GM12878 (cell line): ENCODE measurements around the gene P2RY10. TPM values are rescaled to one million over a fixed set of nuclear protein-coding genes. Genes with fewer than 3 reads are reported as not detected.
A peak's percentile ranks its signal among the peaks of the same experiment; 100 is the strongest.

Source experiments
- ATF2 ChIP-seq: IDR thresholded peaks from 2 replicates; pipeline ENCODE4 v1.6.1; 2012; ENCODE audit warnings: low read length, inconsistent platforms
- ATF7 ChIP-seq: fragments of 450-650 bp; IDR thresholded peaks from 2 replicates; pipeline ENCODE4 v1.6.1; 2016; ENCODE audit warnings: low read depth, mild to moderate bottlenecking
- CBFB ChIP-seq: IDR thresholded peaks from 2 replicates; pipeline ENCODE4 v1.6.1; 2016; ENCODE audit warnings: antibody characterized with exemption, low read depth
- CEBPB ChIP-seq, 2 experiments: fragments of 150-350 bp in 1 of 2; IDR thresholded peaks; 2 replicates each; pipeline ENCODE4 v1.6.1; 2012 to 2014; ENCODE audit warnings: low read depth in 2 of 2, low read length in 2 of 2, borderline replicate concordance in 1 of 2, inconsistent platforms in 1 of 2
- CREB1 ChIP-seq: IDR thresholded peaks from 2 replicates; pipeline ENCODE4 v1.6.1; 2012; ENCODE audit warnings: low read depth, mild to moderate bottlenecking, inconsistent platforms
- CREM ChIP-seq: IDR thresholded peaks from 2 replicates; pipeline ENCODE4 v1.6.1; 2014; ENCODE audit warnings: antibody characterized with exemption, low read depth
- EP300 ChIP-seq, 2 experiments: fragments of 150-350 bp in 1 of 2; IDR thresholded peaks; 2 replicates each; pipeline ENCODE4 v1.6.1; 2011 to 2012; ENCODE audit warnings: low read depth in 2 of 2, low read length in 2 of 2, borderline replicate concordance in 1 of 2, improper control_type of control experiment in 1 of 2, inconsistent platforms in 1 of 2; ENCODE audit not compliant: control insufficient read depth in 1 of 2
- FOXM1 ChIP-seq: IDR thresholded peaks from 2 replicates; pipeline ENCODE4 v1.6.1; 2012; ENCODE audit warnings: low read depth, mild to moderate bottlenecking, inconsistent platforms, low read length, moderate library complexity
- HCFC1 ChIP-seq: fragments of 150-350 bp; IDR thresholded peaks from 2 replicates; pipeline ENCODE4 v1.6.1; 2014; ENCODE audit warnings: low read length
- IKZF1 ChIP-seq: fragments of 450-650 bp; conservative IDR thresholded peaks from 2 replicates; pipeline ENCODE4 v1.6.1; 2017; ENCODE audit warnings: antibody characterized with exemption, mild to moderate bottlenecking
- JUNB ChIP-seq: IDR thresholded peaks from 2 replicates; pipeline ENCODE4 v1.6.1; 2016; ENCODE audit warnings: antibody characterized with exemption, mild to moderate bottlenecking
- MTA3 ChIP-seq: IDR thresholded peaks from 2 replicates; pipeline ENCODE4 v1.6.1; 2012; ENCODE audit warnings: low read length, inconsistent platforms, borderline replicate concordance
- NFIC ChIP-seq: IDR thresholded peaks from 2 replicates; pipeline ENCODE4 v1.6.1; 2012; ENCODE audit warnings: low read depth, mild to moderate bottlenecking, inconsistent platforms, low read length, moderate library complexity
- NRF1 ChIP-seq: conservative IDR thresholded peaks from 2 replicates; pipeline ENCODE4 v1.6.1; 2011; ENCODE audit warnings: mild to moderate bottlenecking, low read depth, low read length, improper control_type of control experiment
- PAX5 ChIP-seq: IDR thresholded peaks from 2 replicates; pipeline ENCODE4 v1.6.1; 2011; ENCODE audit warnings: low read depth, low read length, borderline replicate concordance
- PBX3 ChIP-seq: IDR thresholded peaks from 2 replicates; pipeline ENCODE4 v1.6.1; 2011; ENCODE audit warnings: mild to moderate bottlenecking, low read depth, low read length, moderate library complexity; ENCODE audit not compliant: insufficient replicate concordance
- RELA ChIP-seq: fragments of 450-650 bp; IDR thresholded peaks from 2 replicates; pipeline ENCODE4 v1.8.0; 2014; ENCODE audit warnings: borderline replicate concordance; ENCODE audit not compliant: partially characterized antibody
- RUNX3 ChIP-seq: IDR thresholded peaks from 2 replicates; pipeline ENCODE4 v1.6.1; 2012; ENCODE audit warnings: low read length, inconsistent platforms
- SMARCA5 ChIP-seq: fragments of 450-650 bp; IDR thresholded peaks from 2 replicates; pipeline ENCODE4 v1.6.1; 2017; ENCODE audit warnings: mild to moderate bottlenecking
- SMC3 ChIP-seq: IDR thresholded peaks from 2 replicates; pipeline ENCODE4 v1.6.1; 2011; ENCODE audit warnings: low read length, improper control_type of control experiment, borderline replicate concordance
- SP1 ChIP-seq: IDR thresholded peaks from one replicate; pipeline ENCODE4 v1.6.1; 2011; ENCODE audit warnings: low read depth, low read length
- STAT3 ChIP-seq: IDR thresholded peaks from 2 replicates; pipeline ENCODE4 v1.6.1; 2011; ENCODE audit warnings: low read depth, low read length, improper control_type of control experiment
- USF2 ChIP-seq: IDR thresholded peaks from 2 replicates; pipeline ENCODE4 v1.6.1; 2011; ENCODE audit warnings: low read depth, low read length, improper control_type of control experiment, borderline replicate concordance
- ZNF24 ChIP-seq: fragments of 450-650 bp; IDR thresholded peaks from 2 replicates; pipeline ENCODE4 v1.6.1; 2017; ENCODE audit warnings: antibody characterized with exemption, mild to moderate bottlenecking
- ZNF687 ChIP-seq: fragments of 450-650 bp; IDR thresholded peaks from 2 replicates; pipeline ENCODE4 v1.6.1; 2017; ENCODE audit warnings: mild to moderate bottlenecking, moderate library complexity
- polyA plus RNA-seq, 11 experiments: library from polyadenylated mRNA; depleted of rRNA in 4 of 11; unstranded in 6 of 11; stranded (reverse) in 5 of 11; fragments of >200 nt; fragmentation: Nextera tagmentation in 4 of 11; fragmentation: Illumina TruSeq in 1 of 11; extraction: Ambion mirVana in 4 of 11; extraction: Trizol in 1 of 11; gene quantifications; 1 replicate in 1 of 11; 2 replicates in 10 of 11; pipeline versions ENCODE4 v1.2.1 to v1.2.3, GENCODE V29; 2011 to 2016; ENCODE audit warnings: inconsistent platforms in 2 of 11, missing spikeins in 2 of 11, low read depth in 1 of 11
- total RNA-seq, 4 experiments: library from RNA; depleted of rRNA in 3 of 4; stranded (reverse); fragments of >200 nt in 3 of 4; fragmentation: Illumina TruSeq in 1 of 4; extraction: Trizol in 1 of 4; gene quantifications; 2 replicates each; pipeline versions ENCODE4 v1.2.1 to v1.2.3, GENCODE V29; 2013 to 2021

The P2RY10 gene
- total and polyA plus RNA-seq, 10 of the 15 experiments (the other 5 are each of a cell fraction or from before 2014, with no cell fraction given) = 43.8 to 288 (median 72.1) TPM

- TF ChIP-seq ZNF687 (no peak), SMARCA5 (no peak), ZNF24 (peak; percentile 53; the same call in 1 of the 2 replicates), ATF2 (peak; percentile 87), USF2 (no peak), SMC3 (no peak), STAT3 (peak; percentile 72; the same call in 1 of the 2 replicates), IKZF1 (peak; percentile 97), HCFC1 (no peak), ATF7 (peak; percentile 78; the same call in 1 of the 2 replicates), CREB1 (peak; percentile 36; the same call in 1 of the 2 replicates), RELA (peak; percentile 76), CBFB (peak; percentile 73), RUNX3 (peak; percentile 90), NRF1 (no peak), CREM (peak; percentile 63), PAX5 (peak; percentile 29; the same call in 1 of the 2 replicates), MTA3 (peak; percentile 86; the same call in 1 of the 2 replicates), CEBPB (IDR thresholded peaks at IDR 0.05; ENCODE audit: borderline replicate concordance in 1 of 2, low read depth in 2 of 2, low read length in 2 of 2) (peak in 1 of 2 experiments; percentile 62; a peak in 1 of 4 replicates), PBX3 (peak; percentile 47), SP1 (peak; percentile 24), FOXM1 (peak; percentile 93), JUNB (peak; percentile 95), EP300 (IDR thresholded peaks at IDR 0.05; ENCODE audit: borderline replicate concordance in 1 of 2, control insufficient read depth in 1 of 2, low read depth in 2 of 2, low read length in 2 of 2) (peak; percentile 68 to 86; a peak in 3 of 4 replicates), NFIC (peak; percentile 98)
Observed at GRCh38 chrX:78979789-78980464, 34.7 kb downstream of the P2RY10 start (continued).
